ENCODE measurements around the gene ADARB2. TPM values are rescaled to one million over a fixed set of nuclear protein-coding genes. Genes with fewer than 3 reads are reported as not detected.

The ADARB2 gene
- total and polyA plus RNA-seq, 10 of the 15 experiments (the other 5 are each of a cell fraction or from before 2014, with no cell fraction given) = 0.02 to 4.1 (median 0.76) TPM

GRCh38 chr10:1406132-1406966, 331.0 kb downstream of the ADARB2 start:
- Histone ChIP-seq H3K9ac (ENCODE audit: control insufficient read depth, insufficient read depth, low read length) (no peak overlapping the region), H3K27ac (ENCODE audit: control insufficient read depth, insufficient read depth) (no peak overlapping the region), H3K27me3 (replicated peaks in 1 of 2; ENCODE audit: control insufficient read depth in 2 of 2, insufficient read depth in 2 of 2, low read length in 1 of 2) (no peaks in the 10 kb centered on the region), H3K79me2 (ENCODE audit: control insufficient read depth, insufficient read depth, low read length) (no peaks in the 10 kb centered on the region), H3K4me1 (ENCODE audit: control insufficient read depth, insufficient read depth, low read length) (no peaks in the 10 kb centered on the region), H3K4me2 (ENCODE audit: control insufficient read depth, insufficient read depth) (no peak overlapping the region), H2AFZ (ENCODE audit: control insufficient read depth, low read depth, low read length) (no peak overlapping the region), H4K20me1 (ENCODE audit: control insufficient read depth, insufficient read depth) (no peaks in the 10 kb centered on the region), H3K36me3 (ENCODE audit: control insufficient read depth in 2 of 2, insufficient read depth in 2 of 2, low read length in 1 of 2) (no peaks in the 10 kb centered on the region), H3K4me3 (no peak overlapping the region), H3K9me3 (replicated peaks; ENCODE audit: control insufficient read depth, insufficient read depth, low read length) (no peaks in the 10 kb centered on the region)
- DNase-seq (ENCODE audit: low read depth, low spot score) (no peak), ATAC-seq (no peak), FAIRE-seq (no peak)
- no TSS peak for BruUV-seq (replicated peaks)
- in situ Hi-C loops (cut with MboI) (no loop called here), intact Hi-C loops (cut with micrococcal nuclease; ENCODE audit: unreplicated experiment) (no loop called here)
- WGBS (ENCODE audit: insufficient coverage, insufficient replicate concordance, low lambda C conversion rate, missing lambda C conversion rate) = 34% methylated on average over 14 of the region's 14 CpGs
- ChIA-PET RAD21 (ENCODE audit: unreplicated experiment) (no interaction called here), CTCF (no interaction called here), POLR2A (no interaction called here), SMC1A (ENCODE audit: uncharacterized antibody, unreplicated experiment) (no interaction called here)
- TF ChIP-seq EZH2 (IDR thresholded peaks at IDR 0.05; ENCODE audit: borderline replicate concordance, control insufficient read depth, low read depth, low read length) (no peak), CHD1 (IDR thresholded peaks at IDR 0.05; ENCODE audit: low read depth, low read length) (no peak), SP1 (IDR thresholded peaks at IDR 0.05; ENCODE audit: low read depth, low read length) (no peak), NR2C1 (IDR thresholded peaks at IDR 0.05) (no peak), CEBPB (IDR thresholded peaks at IDR 0.05; ENCODE audit: borderline replicate concordance in 1 of 2, low read depth in 2 of 2, low read length in 2 of 2) (no peak), MEF2B (IDR thresholded peaks at IDR 0.05; ENCODE audit: partially characterized antibody, poor library complexity, severe bottlenecking) (no peak), NFXL1 (IDR thresholded peaks at IDR 0.05; ENCODE audit: borderline replicate concordance) (no peak), ESRRA (IDR thresholded peaks at IDR 0.05; ENCODE audit: low read length) (no peak), ETV6 (conservative IDR thresholded peaks at IDR 0.05 in 1 of 2, IDR thresholded peaks at IDR 0.05 in 1 of 2; ENCODE audit: borderline replicate concordance in 1 of 2, low read depth in 1 of 2) (no peak), IRF5 (IDR thresholded peaks at IDR 0.05; ENCODE audit: borderline replicate concordance) (no peak), CUX1 (IDR thresholded peaks at IDR 0.05; ENCODE audit: insufficient replicate concordance, low read depth, low read length) (no peak), JUNB (IDR thresholded peaks at IDR 0.05) (no peak), IRF3 (IDR thresholded peaks at IDR 0.05) (no peak)

All from GM12878 (cell line).